ENCODE data around the gene DMPK.
A peak's percentile ranks its signal among the peaks of the same experiment; 100 is the strongest.
"Not testable (repeated sequence)": the region's sequence is repeated elsewhere in the genome, so short reads cannot be mapped to it uniquely, and the experiment has no call there.

Gene DMPK

GRCh38 chr19:45814851-45815480, 32.7 kb upstream of the DMPK start, which contains the start of gene RSPH6A:
Gene RSPH6A (minus strand): TSS chr19:45815308. CDS start chr19:45815176, 132 bp downstream.
- DNase-seq: no peak

GRCh38 chr19:45814166-45814780, 32.0 kb upstream of the DMPK start:
- no peak for DNase-seq

- no peak for DNase-seq
Observed at GRCh38 chr19:45812297-45812696, 30.0 kb upstream of the DMPK start.

- DNase-seq: no peak
Observed at GRCh38 chr19:45809643-45810159, 27.4 kb upstream of the DMPK start.

- no peak for DNase-seq
Observed at GRCh38 chr19:45805719-45806118, 23.4 kb upstream of the DMPK start.

- DNase-seq: no peak
Observed at GRCh38 chr19:45804959-45805230, 22.6 kb upstream of the DMPK start.

GRCh38 chr19:45804140-45804958, 22.1 kb upstream of the DMPK start:
- no peak for DNase-seq

GRCh38 chr19:45801603-45802175, 19.4 kb upstream of the DMPK start:
- DNase-seq: no peak

GRCh38 chr19:45800070-45800553, 17.8 kb upstream of the DMPK start:
- DNase-seq: no peak

- DNase-seq: not testable (repeated sequence)
Observed at GRCh38 chr19:45799541-45799940, 17.3 kb upstream of the DMPK start.

- DNase-seq: peak; percentile 85
Observed at GRCh38 chr19:45798995-45799517, 16.8 kb upstream of the DMPK start.

GRCh38 chr19:45794627-45795026, 12.3 kb upstream of the DMPK start:
- DNase-seq: no peak

GRCh38 chr19:45793876-45794275, 11.6 kb upstream of the DMPK start:
- no peak for DNase-seq

GRCh38 chr19:45793178-45793564, 10.9 kb upstream of the DMPK start:
- DNase-seq: no peak

- DNase-seq: peak; percentile 100
Observed at GRCh38 chr19:45792470-45793177, 10.3 kb upstream of the DMPK start, which contains the start of gene DMWD. Gene DMWD (minus strand): TSS chr19:45792845. CDS start chr19:45792756, 89 bp downstream.

GRCh38 chr19:45791744-45792469, 9.6 kb upstream of the DMPK start:
- DNase-seq: no peak

GRCh38 chr19:45790942-45791341, 8.7 kb upstream of the DMPK start:
- DNase-seq: peak; percentile 70

- no peak for DNase-seq
Observed at GRCh38 chr19:45789035-45789786, 6.9 kb upstream of the DMPK start.

GRCh38 chr19:45786533-45786894, 4.2 kb upstream of the DMPK start:
- no peak for DNase-seq

GRCh38 chr19:45785781-45786532, 3.7 kb upstream of the DMPK start:
- DNase-seq: no peak
